ENCODE data around the gene GDF10.

The GDF10 gene

GRCh38 chr10:47285381-47286115, 14.4 kb upstream of the GDF10 start:
- TF ChIP-seq CTCF (IDR thresholded peaks at IDR 0.05; ENCODE audit: low read depth, low read length, missing control alignments): no peak

GRCh38 chr10:47286116-47286505, 13.9 kb upstream of the GDF10 start:
- no peak for TF ChIP-seq CTCF (IDR thresholded peaks at IDR 0.05; ENCODE audit: low read depth, low read length, missing control alignments)
- DNase-seq (ENCODE audit: low read depth): no peak
- no peak overlapping the region for H3K4me3 ChIP-seq (ENCODE audit: low read depth, low read length)

More at GRCh38 chr10:47285381-47286115, 14.4 kb upstream of the GDF10 start:
- no peak for DNase-seq (ENCODE audit: low read depth)
- H3K4me3 ChIP-seq (ENCODE audit: low read depth, low read length): no peak overlapping the region

GRCh38 chr10:47286591-47287315, 13.2 kb upstream of the GDF10 start:
- H3K4me3 ChIP-seq (ENCODE audit: low read depth, low read length): no peak overlapping the region
- no peak for TF ChIP-seq CTCF (IDR thresholded peaks at IDR 0.05; ENCODE audit: low read depth, low read length, missing control alignments)

GRCh38 chr10:47287365-47287802, 12.6 kb upstream of the GDF10 start:
- no peak for TF ChIP-seq CTCF (IDR thresholded peaks at IDR 0.05; ENCODE audit: low read depth, low read length, missing control alignments)
- H3K4me3 ChIP-seq (ENCODE audit: low read depth, low read length): no peak overlapping the region
- no peak for DNase-seq (ENCODE audit: low read depth)

More at GRCh38 chr10:47286591-47287315, 13.2 kb upstream of the GDF10 start:
- DNase-seq (ENCODE audit: low read depth): no peak

GRCh38 chr10:47287805-47288204, 12.2 kb upstream of the GDF10 start:
- H3K4me3 ChIP-seq (ENCODE audit: low read depth, low read length): no peak overlapping the region
- DNase-seq (ENCODE audit: low read depth): no peak
- TF ChIP-seq CTCF (IDR thresholded peaks at IDR 0.05; ENCODE audit: low read depth, low read length, missing control alignments): no peak

- no peak for TF ChIP-seq CTCF (IDR thresholded peaks at IDR 0.05; ENCODE audit: low read depth, low read length, missing control alignments)
- no peak for DNase-seq (ENCODE audit: low read depth)
These were observed 11.8 kb upstream of the GDF10 start for GRCh38 chr10:47288236-47288635.

More at GRCh38 chr10:47288236-47288635, 11.8 kb upstream of the GDF10 start:
- H3K4me3 ChIP-seq (ENCODE audit: low read depth, low read length): no peak overlapping the region
